Thyroid gland (tissue), 4 donors: ENCODE results near the gene BLTP3A. TPM values are rescaled to one million over a fixed set of nuclear protein-coding genes. Genes with fewer than 3 reads are reported as not detected.

Experiments used
- DNase-seq, 2 donors: peaks; one replicate each; pipeline ENCODE4 v3.0.0-alpha.2; 2019
- H3K27ac ChIP-seq, 3 donors: fragments of 200-600 bp; sonication (generic); 1 replicate in 2 of 3; 2 replicates in 1 of 3; pipeline ENCODE4 v1.5.1; 2016 to 2019; ENCODE audit warnings: mild to moderate bottlenecking in 1 of 3, moderate library complexity in 1 of 3
- H3K27me3 ChIP-seq: fragments of 200-600 bp; sonication (generic); one replicate; pipeline ENCODE4 v1.5.1; 2019
- H3K36me3 ChIP-seq, 2 donors: fragments of 200-600 bp; sonication (generic); one replicate each; pipeline ENCODE4 v1.5.1; 2016 to 2019
- H3K4me1 ChIP-seq, 2 donors: fragments of 200-600 bp; sonication (generic); one replicate each; pipeline ENCODE4 v1.5.1; 2017 to 2019
- H3K4me3 ChIP-seq, 3 donors: fragments of 200-600 bp; sonication (generic); replicated peaks in 1 of 3; 1 replicate in 2 of 3; 2 replicates in 1 of 3; pipeline ENCODE4 v1.5.1; 2016; ENCODE audit warnings: mild to moderate bottlenecking in 1 of 3
- H3K9me3 ChIP-seq: fragments of 200-600 bp; sonication (generic); one replicate; pipeline ENCODE4 v1.5.1; 2017
- CTCF ChIP-seq, 6 experiments: fragments of 200-600 bp in 3 of 6; fragments of 450-650 bp in 3 of 6; sonication (generic) in 3 of 6; IDR thresholded peaks; one replicate each; pipeline ENCODE4 v1.5.1; 2016 to 2019; ENCODE audit warnings: antibody characterized with exemption in 6 of 6, mild to moderate bottlenecking in 2 of 6, inconsistent platforms in 1 of 6, moderate library complexity in 1 of 6
- POLR2A ChIP-seq, 2 donors: fragments of 450-650 bp; IDR thresholded peaks; one replicate each; pipeline ENCODE4 v1.6.1; 2017; ENCODE audit warnings: antibody characterized with exemption in 2 of 2, mild to moderate bottlenecking in 2 of 2, moderate library complexity in 1 of 2
- WGBS, 2 donors: methylation state at CpG; one replicate each; pipeline ENCODE4 v1.1.5; 2017; 5-methylcytosine and 5-hydroxymethylcytosine counted together
- intact Hi-C: fragments of 100-400 bp; cut with DNase I; formaldehyde crosslinking; loops from one replicate; pipeline ENCODE4 v1.15.1; 2023
- small RNA-seq: library from RNA; depleted of rRNA; stranded (forward); fragments of <200 nt; gene quantifications from one replicate; pipeline ENCODE3, GENCODE V24; 2016
- total RNA-seq, 4 donors: library from RNA; depleted of rRNA; stranded (reverse); fragments of >200 nt; gene quantifications; one replicate each; pipeline ENCODE4 v1.2.3, GENCODE V29; 2016

The BLTP3A gene
- total RNA-seq, 4 donors from 2014 or later, result 12.6 to 19.5 (median 16.1) TPM

GRCh38 chr6:34837528-34837927 is 45.6 kb downstream of the BLTP3A start:
- intact Hi-C loops, result no loop called here
- H3K4me1 ChIP-seq, result no peaks in the 10 kb centered on the region
- DNase-seq, result no peak
- no peak overlapping the region for H3K27ac ChIP-seq
- H3K4me3 ChIP-seq, result no peak overlapping the region
- H3K36me3 ChIP-seq, result peaks cover 23 to 25% of the 10 kb centered on the region in 2 donors
- TF ChIP-seq CTCF (IDR thresholded peaks at IDR 0.05), result no peak
- TF ChIP-seq POLR2A (IDR thresholded peaks at IDR 0.05), result no peak
- no peaks in the 10 kb centered on the region for H3K27me3 ChIP-seq
- H3K9me3 ChIP-seq, result no peaks in the 10 kb centered on the region

- WGBS, 2 donors, result 93 to 99% methylated on average over 12 to 15 of the region's 15 CpGs
- H3K36me3 ChIP-seq, result peaks cover 16 to 17% of the 10 kb centered on the region in 2 donors
- intact Hi-C loops, result no loop called here
- TF ChIP-seq POLR2A (IDR thresholded peaks at IDR 0.05), result no peak
- no peak for TF ChIP-seq CTCF (IDR thresholded peaks at IDR 0.05)
- H3K27me3 ChIP-seq, result no peaks in the 10 kb centered on the region
- H3K27ac ChIP-seq, result no peak overlapping the region
- H3K4me3 ChIP-seq, result no peak overlapping the region
- no peaks in the 10 kb centered on the region for H3K4me1 ChIP-seq
- DNase-seq, result no peak
- no peaks in the 10 kb centered on the region for H3K9me3 ChIP-seq
These were observed 47.9 kb downstream of the BLTP3A start for GRCh38 chr6:34839666-34840352.

Small RNA genes lying within 50 kb of the gene (small RNA-seq; reads per million reads assigned to genes)
- not detected for gene RF00019

Other genes with a start within 250 kb of the BLTP3A start
- not detected for gene SPDEF, start 235.8 kb upstream of the BLTP3A start, total RNA-seq
- gene ILRUN, start 95.3 kb upstream of the BLTP3A start, total RNA-seq, result 100 to 1,000 TPM in 1 of 4 donors, 10 to 100 TPM in 3; 76.5 to 107 (median 89.0) TPM
- gene SNRPC, start 34.6 kb upstream of the BLTP3A start, total RNA-seq, result 100 to 1,000 TPM in 1 of 4 donors, 10 to 100 TPM in 3; 54.9 to 107 (median 62.9) TPM
- 10 to 100 TPM; 12.8 to 32.2 (median 20.2) TPM for gene TAF11, start 96.0 kb downstream of the BLTP3A start, total RNA-seq
- 10 to 100 TPM; 29.9 to 43.8 (median 34.4) TPM for gene ANKS1A, start 97.2 kb downstream of the BLTP3A start, total RNA-seq